ENCODE data around the gene ENDOV.

ENDOV gene

DNA sequence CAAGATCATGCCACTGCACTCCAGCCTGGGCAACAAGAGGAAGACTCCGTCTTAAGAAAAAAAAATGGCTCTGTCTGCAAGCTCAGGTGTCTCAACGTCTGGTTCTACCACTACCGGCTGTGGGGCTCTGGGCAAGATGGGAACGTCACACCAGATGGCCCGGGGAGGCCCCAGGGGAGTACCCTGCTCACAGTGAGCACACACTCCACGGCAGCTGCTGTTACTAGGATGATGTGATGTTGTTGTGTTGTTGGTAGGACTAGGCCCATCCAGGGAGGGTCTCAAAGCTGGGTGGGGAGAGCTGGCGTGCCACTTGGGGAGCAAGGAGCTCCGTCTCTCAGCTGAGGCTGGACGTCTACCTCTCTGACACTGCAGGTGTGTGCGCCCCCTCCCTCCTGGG, 70.9 kb downstream of the ENDOV start:
- no peak for ATAC-seq
- DNase-seq = no peak

DNA sequence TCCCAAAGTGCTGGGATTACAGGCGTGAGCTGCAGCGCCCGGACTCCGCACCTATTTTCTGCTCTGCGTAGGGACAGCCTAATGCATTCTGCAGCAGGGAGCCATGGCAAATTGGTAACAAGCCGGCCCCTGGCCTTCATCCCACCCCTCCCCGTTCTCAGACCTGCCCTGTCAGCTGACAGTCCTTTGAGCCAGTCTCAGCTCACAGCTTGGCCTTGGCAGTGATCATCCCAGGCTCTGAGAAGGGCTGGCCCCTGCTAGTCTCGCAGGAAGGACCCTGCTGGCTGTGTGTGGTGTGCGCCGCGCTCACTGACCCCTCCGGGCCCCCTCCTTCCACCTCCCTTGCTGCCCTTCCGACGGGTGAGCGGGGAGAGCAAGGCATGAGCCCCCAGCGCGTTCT, 71.7 kb downstream of the ENDOV start:
- no peak for DNase-seq
- ATAC-seq = no peak

- ATAC-seq = no peak
Observed at GRCh38 chr17:80487511-80487910, 72.5 kb downstream of the ENDOV start.

More at GRCh38 chr17:80487511-80487910, 72.5 kb downstream of the ENDOV start:
- DNase-seq = no peak
